Testis (tissue), 3 donors: Measurements from ENCODE around the gene EDEM2. TPM values are rescaled to one million over a fixed set of nuclear protein-coding genes. Genes with fewer than 3 reads are reported as not detected.
A peak's percentile ranks its signal among the peaks of the same experiment; 100 is the strongest.
"Not testable (repeated sequence)": the region's sequence is repeated elsewhere in the genome, so short reads cannot be mapped to it uniquely, and the experiment has no call there.

Source experiments
- DNase-seq: peaks from one replicate; pipeline ENCODE4 v3.0.0-alpha.2; 2019
- H3K27ac ChIP-seq, 2 donors: fragments of 200-600 bp; sonication (generic); one replicate each; pipeline ENCODE4 v1.5.1; 2019
- H3K27me3 ChIP-seq: fragments of 200-600 bp; sonication (generic); one replicate; pipeline ENCODE4 v1.5.1; 2019
- H3K36me3 ChIP-seq: fragments of 200-600 bp; sonication (generic); one replicate; pipeline ENCODE4 v1.5.1; 2017; ENCODE audit warnings: low read depth; ENCODE audit errors: missing control alignments
- H3K4me1 ChIP-seq: fragments of 200-600 bp; sonication (generic); one replicate; pipeline ENCODE4 v1.5.1; 2019
- H3K4me3 ChIP-seq, 2 donors: fragments of 200-600 bp; sonication (generic); one replicate each; pipeline ENCODE4 v1.5.1; 2017 to 2019
- H3K9me3 ChIP-seq: fragments of 200-600 bp; sonication (generic); one replicate; pipeline ENCODE4 v1.5.1; 2017
- CTCF ChIP-seq, 3 experiments: fragments of 450-650 bp in 2 of 3; fragments of 200-600 bp in 1 of 3; sonication (generic) in 1 of 3; IDR thresholded peaks; one replicate each; pipeline ENCODE4 v1.5.1; 2016 to 2019; ENCODE audit warnings: antibody characterized with exemption in 3 of 3, mild to moderate bottlenecking in 2 of 3, moderate library complexity in 1 of 3
- POLR2A ChIP-seq: fragments of 450-650 bp; IDR thresholded peaks from one replicate; pipeline ENCODE4 v1.6.1; 2017; ENCODE audit warnings: antibody characterized with exemption, mild to moderate bottlenecking, moderate library complexity
- WGBS, 2 donors: methylation state at CpG; one replicate each; pipeline ENCODE4 v1.1.5; 2018; 5-methylcytosine and 5-hydroxymethylcytosine counted together
- intact Hi-C: fragments of 100-400 bp; cut with DNase I; formaldehyde crosslinking; loops from one replicate; pipeline ENCODE4 v1.15.1; 2023; ENCODE audit warnings: low total_unique reads
- polyA plus RNA-seq: library from polyadenylated mRNA; stranded (reverse); fragments of 350-450 nt; fragmentation: Illumina TruSeq; extraction: RNeasy Lipid Tissue Mini Kit (QIAGEN cat#74804); gene quantifications from one replicate; pipeline ENCODE4 v1.2.3, GENCODE V29; 2014; ENCODE audit warnings: low read depth, low replicate concordance; ENCODE audit not compliant: insufficient read depth
- total RNA-seq, 2 donors: library from RNA; depleted of rRNA; stranded (reverse); fragments of >200 nt; gene quantifications; one replicate each; pipeline ENCODE4 v1.2.3, GENCODE V29; 2016

The EDEM2 gene
- total and polyA plus RNA-seq, 3 donors from 2014 or later, result 14.0 to 16.9 (median 15.7) TPM

- no peaks in the 10 kb centered on the region for H3K27me3 ChIP-seq
- WGBS, 2 donors, result 48 to 60% methylated on average over 1 of the region's 1 CpG
- no peak for DNase-seq
- no peak for TF ChIP-seq CTCF (IDR thresholded peaks at IDR 0.05)
- no peaks in the 10 kb centered on the region for H3K4me1 ChIP-seq
- intact Hi-C loops, result no loop called here
- no peaks in the 10 kb centered on the region for H3K9me3 ChIP-seq
- no peak overlapping the region for H3K4me3 ChIP-seq
- H3K36me3 ChIP-seq, result no peaks in the 10 kb centered on the region
- H3K27ac ChIP-seq, result no peak overlapping the region
These were observed 24.3 kb upstream of the EDEM2 start for GRCh38 chr20:35171438-35171752.

DNA sequence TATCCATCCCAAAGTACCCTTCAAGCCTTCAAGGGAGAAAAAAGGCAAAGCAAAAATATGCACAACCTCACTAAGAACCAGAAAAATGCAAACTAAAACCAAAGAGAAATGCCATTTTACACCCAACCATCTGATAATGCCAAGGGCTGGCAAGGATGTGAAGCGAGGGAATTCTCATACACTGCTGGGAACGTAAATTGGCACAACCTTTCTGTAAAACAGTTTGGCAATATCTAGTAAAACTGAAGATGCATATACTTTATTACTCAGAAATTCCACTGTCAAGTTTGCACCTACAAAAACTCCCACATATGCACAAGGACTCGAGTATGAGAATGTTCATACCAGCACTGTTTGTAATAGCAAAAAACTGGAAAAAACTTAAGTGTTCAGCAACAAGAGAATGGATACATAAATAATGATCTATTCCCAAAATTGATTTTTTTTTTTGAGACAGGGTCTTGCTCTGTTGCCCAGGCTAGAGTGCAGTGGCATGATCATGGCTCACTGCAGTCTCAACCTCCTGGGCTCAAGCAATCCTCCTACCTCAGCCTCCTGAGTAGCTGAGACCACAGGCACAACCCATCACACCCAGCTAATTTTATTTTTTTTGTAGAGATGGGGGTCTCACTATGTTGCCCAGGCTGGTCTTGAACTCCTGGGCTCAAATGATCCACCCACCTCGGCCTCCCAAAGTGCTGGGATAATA, 21.7 kb upstream of the EDEM2 start:
- DNase-seq, intact Hi-C loops, H3K27ac ChIP-seq, H3K9me3 ChIP-seq, H3K4me1 ChIP-seq, H3K36me3 ChIP-seq, H3K27me3 ChIP-seq, H3K4me3 ChIP-seq: not testable (repeated sequence)
- 83 to 87% methylated on average over 4 of the region's 4 CpGs for WGBS, 2 donors

GRCh38 chr20:35167787-35168186, 20.7 kb upstream of the EDEM2 start:
- Histone ChIP-seq H3K27me3 (no peaks in the 10 kb centered on the region), H3K36me3 (no peaks in the 10 kb centered on the region), H3K27ac (no peak overlapping the region), H3K9me3 (no peaks in the 10 kb centered on the region), H3K4me3 (no peak overlapping the region), H3K4me1 (no peaks in the 10 kb centered on the region)
- intact Hi-C loops, result no loop called here
- no peak for DNase-seq
- 95 to 97% methylated on average over 1 of the region's 1 CpG for WGBS, 2 donors
- TF ChIP-seq CTCF (IDR thresholded peaks at IDR 0.05) (no peak), POLR2A (no peak)

DNA sequence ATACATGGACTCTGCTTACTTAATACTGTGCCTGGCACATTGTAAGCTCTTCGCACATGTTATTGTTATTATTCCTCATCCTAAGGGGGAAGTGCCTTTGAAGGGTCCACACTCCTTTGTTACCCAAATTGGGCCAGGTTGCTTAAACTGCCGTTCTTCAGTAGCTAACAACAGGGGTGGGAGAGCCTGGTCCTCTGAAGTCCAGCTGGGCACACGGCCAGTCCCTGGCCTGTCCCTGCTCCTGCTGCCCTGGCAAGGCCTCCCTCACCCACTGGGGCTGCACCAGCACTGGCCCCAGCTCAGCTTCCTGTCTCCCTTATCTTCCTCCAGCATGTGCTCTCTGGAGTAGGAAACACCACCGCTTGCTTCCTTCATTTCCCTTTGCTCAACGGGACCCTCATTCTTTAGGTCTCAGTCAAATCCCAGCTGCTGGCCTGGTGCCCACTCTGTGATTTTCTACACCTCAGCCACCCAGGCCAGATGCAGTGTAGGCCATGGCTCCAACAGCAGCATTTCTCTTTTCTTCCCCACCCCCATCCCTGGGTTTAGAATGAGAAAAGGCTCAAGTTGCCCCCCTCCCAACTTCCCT, 19.2 kb upstream of the EDEM2 start:
- no peaks in the 10 kb centered on the region for H3K27me3 ChIP-seq
- no peaks in the 10 kb centered on the region for H3K9me3 ChIP-seq
- H3K4me3 ChIP-seq, result no peak overlapping the region
- intact Hi-C loops, result no loop called here
- H3K27ac ChIP-seq, result no peak overlapping the region
- H3K4me1 ChIP-seq, result no peaks in the 10 kb centered on the region
- peak; percentile 57 for DNase-seq
- WGBS, 2 donors, result 42 to 63% methylated on average over 4 to 5 of the region's 5 CpGs
- TF ChIP-seq POLR2A, result no peak
- TF ChIP-seq CTCF (IDR thresholded peaks at IDR 0.05), result no peak
- no peaks in the 10 kb centered on the region for H3K36me3 ChIP-seq

DNA sequence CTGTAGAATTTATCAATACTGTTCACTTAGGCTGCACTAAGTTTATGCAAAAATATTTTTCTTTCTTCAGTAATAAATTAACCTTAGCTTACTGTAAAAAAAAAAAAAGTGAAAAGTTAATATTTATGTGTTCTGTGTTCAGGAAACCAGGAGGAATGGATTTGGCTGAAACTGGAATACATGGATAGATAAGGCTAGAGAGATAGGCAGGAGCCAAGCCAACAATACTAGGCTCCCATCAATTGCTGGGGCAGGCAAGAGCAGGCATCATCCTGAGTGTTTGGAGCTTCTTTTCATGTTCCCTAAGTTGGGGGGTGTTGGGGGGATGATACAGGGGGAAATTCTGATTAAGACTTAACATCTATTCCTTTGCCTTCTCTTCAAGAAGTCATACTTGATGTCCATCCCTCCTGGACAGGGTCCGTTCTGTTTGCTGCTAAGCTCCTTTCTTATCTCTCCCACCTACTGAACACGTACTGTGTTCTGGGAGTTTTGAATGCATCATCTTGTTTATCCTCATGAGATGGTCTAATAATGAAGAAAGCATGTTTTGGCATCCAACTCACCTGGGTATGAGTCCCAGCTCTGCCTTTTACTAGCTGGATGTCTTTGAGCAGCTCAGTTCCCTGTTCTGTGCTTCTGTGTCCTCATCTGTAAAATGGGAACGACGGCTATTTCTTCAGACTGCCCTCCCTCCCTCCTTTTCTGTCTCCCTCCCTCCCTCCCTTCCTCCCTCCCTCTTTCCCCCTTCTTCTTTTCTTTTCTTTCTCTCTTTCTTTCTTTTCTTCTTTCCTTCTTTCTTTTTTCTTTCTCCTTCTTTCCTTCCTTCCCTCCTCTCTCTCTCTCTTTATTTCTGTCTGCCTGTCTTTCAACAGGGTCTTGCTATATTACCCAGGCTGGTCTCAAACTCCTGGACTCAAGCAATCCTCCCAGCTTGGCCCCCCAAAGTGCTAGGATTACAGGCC, 18.4 kb upstream of the EDEM2 start:
- no peaks in the 10 kb centered on the region for H3K27me3 ChIP-seq
- no peak for DNase-seq
- no peaks in the 10 kb centered on the region for H3K4me1 ChIP-seq
- no peak for TF ChIP-seq POLR2A
- no peak for TF ChIP-seq CTCF (IDR thresholded peaks at IDR 0.05)
- H3K9me3 ChIP-seq, result no peaks in the 10 kb centered on the region
- WGBS, 2 donors, result 74 to 82% methylated on average over 4 of the region's 4 CpGs
- intact Hi-C loops, result no loop called here
- H3K4me3 ChIP-seq, result no peak overlapping the region
- H3K36me3 ChIP-seq, result no peaks in the 10 kb centered on the region
- H3K27ac ChIP-seq, result no peak overlapping the region

DNA sequence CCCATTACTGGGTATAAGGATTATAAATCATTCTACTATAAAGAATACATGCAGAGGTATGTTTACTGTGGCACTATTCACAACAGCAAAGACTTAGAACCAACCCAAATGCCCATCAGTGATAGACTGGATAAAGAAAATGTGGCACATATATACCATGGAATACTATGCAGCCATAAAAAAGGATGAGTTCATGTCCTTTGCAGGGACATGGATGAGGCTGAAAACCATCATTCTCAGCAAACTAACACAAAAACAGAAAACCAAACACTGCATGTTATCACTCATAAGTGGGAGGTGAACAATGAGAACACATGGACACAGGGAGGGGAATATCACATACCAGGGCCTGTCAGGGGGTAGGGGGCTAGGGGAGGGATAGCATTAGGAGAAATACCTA, 17.4 kb upstream of the EDEM2 start:
- H3K4me1 ChIP-seq, H3K36me3 ChIP-seq, H3K27ac ChIP-seq, intact Hi-C loops, DNase-seq, H3K9me3 ChIP-seq, H3K27me3 ChIP-seq, H3K4me3 ChIP-seq: not testable (repeated sequence)

- 94 to 98% methylated on average over 5 of the region's 5 CpGs for WGBS, 2 donors
- H3K4me3 ChIP-seq, H3K27ac ChIP-seq, H3K9me3 ChIP-seq, H3K27me3 ChIP-seq, H3K4me1 ChIP-seq, DNase-seq, H3K36me3 ChIP-seq, intact Hi-C loops: not testable (repeated sequence)
These were observed 13.2 kb upstream of the EDEM2 start for GRCh38 chr20:35160341-35160740.
